Measurements from ENCODE around the gene DIS3L.

GRCh38 chr15:66290007-66290406, 3.4 kb upstream of the DIS3L start:
- TF ChIP-seq, protein P1, sequence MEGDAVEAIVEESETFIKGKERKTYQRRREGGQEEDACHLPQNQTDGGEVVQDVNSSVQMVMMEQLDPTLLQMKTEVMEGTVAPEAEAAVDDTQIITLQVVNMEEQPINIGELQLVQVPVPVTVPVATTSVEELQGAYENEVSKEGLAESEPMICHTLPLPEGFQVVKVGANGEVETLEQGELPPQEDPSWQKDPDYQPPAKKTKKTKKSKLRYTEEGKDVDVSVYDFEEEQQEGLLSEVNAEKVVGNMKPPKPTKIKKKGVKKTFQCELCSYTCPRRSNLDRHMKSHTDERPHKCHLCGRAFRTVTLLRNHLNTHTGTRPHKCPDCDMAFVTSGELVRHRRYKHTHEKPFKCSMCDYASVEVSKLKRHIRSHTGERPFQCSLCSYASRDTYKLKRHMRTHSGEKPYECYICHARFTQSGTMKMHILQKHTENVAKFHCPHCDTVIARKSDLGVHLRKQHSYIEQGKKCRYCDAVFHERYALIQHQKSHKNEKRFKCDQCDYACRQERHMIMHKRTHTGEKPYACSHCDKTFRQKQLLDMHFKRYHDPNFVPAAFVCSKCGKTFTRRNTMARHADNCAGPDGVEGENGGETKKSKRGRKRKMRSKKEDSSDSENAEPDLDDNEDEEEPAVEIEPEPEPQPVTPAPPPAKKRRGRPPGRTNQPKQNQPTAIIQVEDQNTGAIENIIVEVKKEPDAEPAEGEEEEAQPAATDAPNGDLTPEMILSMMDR (IDR thresholded peaks at IDR 0.05): no peak
- TF ChIP-seq POLR2A (IDR thresholded peaks at IDR 0.05): no peak
